Thyroid gland (tissue), 4 donors: ENCODE measurements around the gene CDC42BPG. TPM values are rescaled to one million over a fixed set of nuclear protein-coding genes. Genes with fewer than 3 reads are reported as not detected.

Experiments used
- DNase-seq, 2 donors: peaks; one replicate each; pipeline ENCODE4 v3.0.0-alpha.2; 2019
- H3K27ac ChIP-seq, 3 donors: fragments of 200-600 bp; sonication (generic); 1 replicate in 2 of 3; 2 replicates in 1 of 3; pipeline ENCODE4 v1.5.1; 2016 to 2019; ENCODE audit warnings: mild to moderate bottlenecking in 1 of 3, moderate library complexity in 1 of 3
- H3K27me3 ChIP-seq: fragments of 200-600 bp; sonication (generic); one replicate; pipeline ENCODE4 v1.5.1; 2019
- H3K36me3 ChIP-seq, 2 donors: fragments of 200-600 bp; sonication (generic); one replicate each; pipeline ENCODE4 v1.5.1; 2016 to 2019
- H3K4me1 ChIP-seq, 2 donors: fragments of 200-600 bp; sonication (generic); one replicate each; pipeline ENCODE4 v1.5.1; 2017 to 2019
- H3K4me3 ChIP-seq, 3 donors: fragments of 200-600 bp; sonication (generic); replicated peaks in 1 of 3; 1 replicate in 2 of 3; 2 replicates in 1 of 3; pipeline ENCODE4 v1.5.1; 2016; ENCODE audit warnings: mild to moderate bottlenecking in 1 of 3
- H3K9me3 ChIP-seq: fragments of 200-600 bp; sonication (generic); one replicate; pipeline ENCODE4 v1.5.1; 2017
- POLR2A ChIP-seq, 2 donors: fragments of 450-650 bp; IDR thresholded peaks; one replicate each; pipeline ENCODE4 v1.6.1; 2017; ENCODE audit warnings: antibody characterized with exemption in 2 of 2, mild to moderate bottlenecking in 2 of 2, moderate library complexity in 1 of 2
- WGBS, 2 donors: methylation state at CpG; one replicate each; pipeline ENCODE4 v1.1.5; 2017; 5-methylcytosine and 5-hydroxymethylcytosine counted together
- intact Hi-C: fragments of 100-400 bp; cut with DNase I; formaldehyde crosslinking; loops from one replicate; pipeline ENCODE4 v1.15.1; 2023
- total RNA-seq, 4 donors: library from RNA; depleted of rRNA; stranded (reverse); fragments of >200 nt; gene quantifications; one replicate each; pipeline ENCODE4 v1.2.3, GENCODE V29; 2016
- TF ChIP-seq, protein P1 (sequence below), 6 experiments: fragments of 200-600 bp in 3 of 6; fragments of 450-650 bp in 3 of 6; sonication (generic) in 3 of 6; IDR thresholded peaks; one replicate each; pipeline ENCODE4 v1.5.1; 2016 to 2019; ENCODE audit warnings: antibody characterized with exemption in 6 of 6, mild to moderate bottlenecking in 2 of 6, inconsistent platforms in 1 of 6, moderate library complexity in 1 of 6

Gene CDC42BPG
- total RNA-seq, 4 donors from 2014 or later, result 7.8 to 13.9 (median 10.2) TPM

DNA sequence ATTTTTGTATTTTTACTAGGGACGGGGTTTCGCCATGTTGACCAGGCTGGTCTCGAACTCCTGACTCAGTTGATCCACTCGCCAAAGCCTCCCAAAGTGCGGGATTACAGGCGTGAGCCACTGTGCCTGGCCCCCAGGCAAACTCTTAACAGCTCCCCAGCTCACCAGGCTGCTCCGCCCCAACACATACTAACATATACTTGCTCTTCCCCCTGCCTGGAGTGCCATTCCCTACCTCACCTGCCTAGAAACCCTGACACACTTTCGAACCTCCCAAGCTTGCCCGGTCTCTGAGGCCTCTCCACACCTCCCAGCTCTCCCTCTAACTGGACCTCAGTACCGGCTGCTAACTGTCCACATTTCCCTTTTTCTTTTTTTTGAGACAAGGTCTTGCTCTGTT lies 49.9 kb downstream of the CDC42BPG start:
- no peak for TF ChIP-seq POLR2A (IDR thresholded peaks at IDR 0.05)
- TF ChIP-seq, protein P1, sequence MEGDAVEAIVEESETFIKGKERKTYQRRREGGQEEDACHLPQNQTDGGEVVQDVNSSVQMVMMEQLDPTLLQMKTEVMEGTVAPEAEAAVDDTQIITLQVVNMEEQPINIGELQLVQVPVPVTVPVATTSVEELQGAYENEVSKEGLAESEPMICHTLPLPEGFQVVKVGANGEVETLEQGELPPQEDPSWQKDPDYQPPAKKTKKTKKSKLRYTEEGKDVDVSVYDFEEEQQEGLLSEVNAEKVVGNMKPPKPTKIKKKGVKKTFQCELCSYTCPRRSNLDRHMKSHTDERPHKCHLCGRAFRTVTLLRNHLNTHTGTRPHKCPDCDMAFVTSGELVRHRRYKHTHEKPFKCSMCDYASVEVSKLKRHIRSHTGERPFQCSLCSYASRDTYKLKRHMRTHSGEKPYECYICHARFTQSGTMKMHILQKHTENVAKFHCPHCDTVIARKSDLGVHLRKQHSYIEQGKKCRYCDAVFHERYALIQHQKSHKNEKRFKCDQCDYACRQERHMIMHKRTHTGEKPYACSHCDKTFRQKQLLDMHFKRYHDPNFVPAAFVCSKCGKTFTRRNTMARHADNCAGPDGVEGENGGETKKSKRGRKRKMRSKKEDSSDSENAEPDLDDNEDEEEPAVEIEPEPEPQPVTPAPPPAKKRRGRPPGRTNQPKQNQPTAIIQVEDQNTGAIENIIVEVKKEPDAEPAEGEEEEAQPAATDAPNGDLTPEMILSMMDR (IDR thresholded peaks at IDR 0.05), result no peak
- Histone ChIP-seq H3K4me1 (no peaks in the 10 kb centered on the region), H3K27me3 (no peaks in the 10 kb centered on the region), H3K36me3 (peaks cover 15 to 16% of the 10 kb centered on the region in 2 donors), H3K4me3 (no peak overlapping the region), H3K27ac (no peak overlapping the region), H3K9me3 (no peaks in the 10 kb centered on the region)
- WGBS, 2 donors, result 94 to 97% methylated on average over 10 of the region's 10 CpGs
- DNase-seq, result no peak
- intact Hi-C loops, result no loop called here

DNA sequence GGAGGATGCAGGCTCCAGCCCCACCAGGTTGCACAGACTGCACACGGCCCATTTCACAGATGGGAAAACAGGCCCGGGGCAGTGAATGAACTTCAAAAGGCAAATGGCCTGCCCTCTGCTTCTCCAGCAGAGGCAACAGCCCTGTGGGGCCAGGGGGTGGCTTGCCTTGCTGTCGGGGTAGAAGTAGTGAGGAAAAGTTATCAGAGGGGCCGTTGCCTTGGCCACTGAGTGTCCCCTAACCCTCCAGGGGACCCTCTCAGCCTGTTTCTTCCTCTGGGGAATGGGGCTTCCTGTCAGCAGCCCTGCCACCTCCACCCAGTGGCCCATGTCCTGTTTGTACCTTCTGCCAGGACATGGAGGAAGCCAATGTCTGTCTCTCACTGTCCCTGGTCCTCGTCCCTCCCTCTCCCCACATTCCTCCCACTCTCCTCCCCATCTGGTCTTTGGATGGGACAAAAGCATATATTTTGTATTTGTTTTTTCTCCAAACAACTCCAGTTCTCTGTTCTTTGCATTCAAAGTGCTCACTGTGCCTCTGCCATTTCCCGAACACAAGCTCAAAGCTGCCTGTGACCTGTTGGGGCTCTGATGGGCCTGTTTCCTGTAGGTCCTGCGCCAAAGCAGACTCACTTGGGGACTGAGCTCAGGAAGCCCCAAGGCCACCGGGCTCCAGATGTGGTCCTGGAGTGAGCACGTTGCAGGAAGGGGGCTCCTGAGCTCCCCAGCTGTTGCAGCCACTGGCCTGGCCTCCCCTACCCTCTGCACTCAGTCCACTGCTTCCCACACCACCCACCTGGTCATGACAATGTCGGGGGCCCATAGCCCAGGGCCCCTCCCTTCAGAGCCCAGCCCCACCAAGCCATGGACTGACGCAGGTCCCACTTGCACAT lies 50.9 kb downstream of the CDC42BPG start:
- no peak for DNase-seq
- Histone ChIP-seq H3K27me3 (no peaks in the 10 kb centered on the region), H3K36me3 (peaks cover 16 to 22% of the 10 kb centered on the region in 2 donors), H3K4me3 (no peak overlapping the region), H3K9me3 (no peaks in the 10 kb centered on the region), H3K27ac (peak overlapping the region in 2 of 3 donors; percentile 20 to 36), H3K4me1 (no peaks in the 10 kb centered on the region)
- intact Hi-C loops, result no loop called here
- TF ChIP-seq, protein P1 (IDR thresholded peaks at IDR 0.05), result no peak
- no peak for TF ChIP-seq POLR2A (IDR thresholded peaks at IDR 0.05)
- WGBS, 2 donors, result 60 to 69% methylated on average over 11 of the region's 11 CpGs

GRCh38 chr11:64792482-64792881 lies 52.0 kb downstream of the CDC42BPG start:
- DNase-seq, result no peak
- Histone ChIP-seq H3K36me3 (peaks cover 16 to 22% of the 10 kb centered on the region in 2 donors), H3K4me3 (no peak overlapping the region), H3K27ac (peak overlapping the region in 1 of 3 donors; percentile 20), H3K27me3 (no peaks in the 10 kb centered on the region), H3K4me1 (no peaks in the 10 kb centered on the region), H3K9me3 (no peaks in the 10 kb centered on the region)
- intact Hi-C loops, result no loop called here
- TF ChIP-seq POLR2A (IDR thresholded peaks at IDR 0.05), result no peak
- TF ChIP-seq, protein P1 (IDR thresholded peaks at IDR 0.05), result no peak
- WGBS, 2 donors, result 90 to 92% methylated on average over 4 of the region's 4 CpGs

- H3K36me3 ChIP-seq, result peaks cover 11 to 18% of the 10 kb centered on the region in 2 donors
- DNase-seq, result no peak
Observed at GRCh38 chr11:64791781-64792291, 52.6 kb downstream of the CDC42BPG start.

More at GRCh38 chr11:64791781-64792291, 52.6 kb downstream of the CDC42BPG start:
- H3K27me3 ChIP-seq, result no peaks in the 10 kb centered on the region
- intact Hi-C loops, result no loop called here
- H3K27ac ChIP-seq, result no peak overlapping the region
- no peak overlapping the region for H3K4me3 ChIP-seq
- no peaks in the 10 kb centered on the region for H3K4me1 ChIP-seq
- WGBS, 2 donors, result 81 to 87% methylated on average over 7 to 10 of the region's 14 CpGs
- no peaks in the 10 kb centered on the region for H3K9me3 ChIP-seq
- TF ChIP-seq POLR2A (IDR thresholded peaks at IDR 0.05), result no peak
- TF ChIP-seq, protein P1 (IDR thresholded peaks at IDR 0.05), result no peak
